HepG2 (cell line): ENCODE data around the gene NT5C3B. TPM values are rescaled to one million over a fixed set of nuclear protein-coding genes. Genes with fewer than 3 reads are reported as not detected.

Source experiments
- HINFP ChIP-seq: sonication (generic); formaldehyde crosslinking; IDR thresholded peaks from 2 replicates; pipeline ENCODE4 v1.4.0; 2020; ENCODE audit warnings: low read depth, mild to moderate bottlenecking, missing genetic modification reagents
- KIAA2018 ChIP-seq: sonication (generic); formaldehyde crosslinking; IDR thresholded peaks from 2 replicates; pipeline ENCODE4 v1.5.0; 2020; ENCODE audit warnings: mild to moderate bottlenecking, missing genetic modification reagents, borderline replicate concordance
- LBX2 ChIP-seq: sonication (generic); formaldehyde crosslinking; IDR thresholded peaks from 2 replicates; pipeline ENCODE4 v1.5.0; 2020; ENCODE audit warnings: missing genetic modification reagents, mild to moderate bottlenecking, borderline replicate concordance
- MBD4 ChIP-seq: IDR thresholded peaks from 2 replicates; pipeline ENCODE4 v1.6.1; 2012; ENCODE audit warnings: low read length, inconsistent platforms, borderline replicate concordance
- NFATC3 ChIP-seq: sonication (generic); formaldehyde crosslinking; IDR thresholded peaks from 2 replicates; pipeline ENCODE4 v1.5.1; 2020; ENCODE audit warnings: mild to moderate bottlenecking, missing genetic modification reagents
- REL ChIP-seq: sonication (generic); formaldehyde crosslinking; conservative IDR thresholded peaks from 2 replicates; pipeline ENCODE4 v1.8.0; 2022; ENCODE audit warnings: mild to moderate bottlenecking, missing genetic modification reagents, moderate library complexity
- SNAPC2 ChIP-seq: sonication (generic); formaldehyde crosslinking; IDR thresholded peaks from 2 replicates; pipeline ENCODE4 v1.8.1; 2022; ENCODE audit warnings: mild to moderate bottlenecking, missing genetic modification reagents
- THAP8 ChIP-seq: sonication (generic); formaldehyde crosslinking; IDR thresholded peaks from 2 replicates; pipeline ENCODE4 v1.5.1; 2020; ENCODE audit warnings: missing genetic modification reagents, mild to moderate bottlenecking, borderline replicate concordance
- TP53 ChIP-seq: sonication (generic); formaldehyde crosslinking; conservative IDR thresholded peaks from 2 replicates; pipeline ENCODE4 v1.4.0; 2020; ENCODE audit warnings: missing genetic modification reagents
- ZNF24 ChIP-seq: fragments of 450-650 bp; IDR thresholded peaks from 2 replicates; pipeline ENCODE4 v1.6.1; 2017; ENCODE audit warnings: antibody characterized with exemption, mild to moderate bottlenecking
- ZNF256 ChIP-seq: sonication (generic); formaldehyde crosslinking; conservative IDR thresholded peaks from 2 replicates; pipeline ENCODE4 v1.4.0; 2020; ENCODE audit warnings: missing genetic modification reagents
- ZNF33A ChIP-seq: sonication (generic); formaldehyde crosslinking; IDR thresholded peaks from 2 replicates; pipeline ENCODE4 v1.5.1; 2020; ENCODE audit warnings: missing genetic modification reagents, mild to moderate bottlenecking, moderate library complexity, borderline replicate concordance
- ZNF460 ChIP-seq: sonication (generic); formaldehyde crosslinking; IDR thresholded peaks from 2 replicates; pipeline ENCODE4 v1.5.1; 2020; ENCODE audit warnings: missing genetic modification reagents, mild to moderate bottlenecking, borderline replicate concordance
- ZNF703 ChIP-seq: sonication (generic); formaldehyde crosslinking; IDR thresholded peaks from 2 replicates; pipeline ENCODE4 v1.5.1; 2020; ENCODE audit warnings: missing genetic modification reagents, mild to moderate bottlenecking, moderate library complexity, borderline replicate concordance
- ZNF773 ChIP-seq: sonication (generic); formaldehyde crosslinking; IDR thresholded peaks from 2 replicates; pipeline ENCODE4 v1.4.0; 2020; ENCODE audit warnings: missing genetic modification reagents, borderline replicate concordance
- ZNF780A ChIP-seq: sonication (generic); formaldehyde crosslinking; IDR thresholded peaks from 2 replicates; pipeline ENCODE4 v1.8.0; 2022; ENCODE audit warnings: mild to moderate bottlenecking, missing genetic modification reagents, moderate library complexity
- polyA plus RNA-seq, 8 experiments: library from polyadenylated mRNA; depleted of rRNA in 3 of 8; stranded (reverse) in 7 of 8; unstranded in 1 of 8; fragments of >200 nt; fragmentation: Illumina TruSeq in 4 of 8; extraction: Trizol in 4 of 8; gene quantifications; 2 replicates each; pipeline versions ENCODE4 v1.2.1 to v1.2.3, GENCODE V29; 2011 to 2016; ENCODE audit warnings: low read depth in 4 of 8, missing spikeins in 1 of 8, mixed read lengths in 1 of 8; ENCODE audit not compliant: insufficient read depth in 1 of 8
- total RNA-seq, 5 experiments: library from RNA; depleted of rRNA; stranded (reverse); fragments of >200 nt; fragmentation: Illumina TruSeq; extraction: Trizol; gene quantifications; 2 replicates each; pipeline ENCODE4 v1.2.3, GENCODE V29; 2016; ENCODE audit warnings: low read depth in 1 of 5

The NT5C3B gene
- total and polyA plus RNA-seq, 2 of the 13 experiments (the other 11 are each of a cell fraction or from before 2014, with no cell fraction given) = 104 to 126 TPM

GRCh38 chr17:41864836-41865595 lies 29.0 kb upstream of the NT5C3B start, which contains the start of gene KLHL11 (continued):
- TF ChIP-seq NFATC3 = 0 out of 2 replicates have a peak, but pooled peaks have one; percentile 65
- no peak for TF ChIP-seq ZNF24
- peak; percentile 93; the same call in 1 of the 2 replicates for TF ChIP-seq THAP8 (CRISPR knock-in tag)
- peak; percentile 72; the same call in 1 of the 2 replicates for TF ChIP-seq LBX2 (CRISPR knock-in tag)
- no peak for TF ChIP-seq ZNF703
- no peak for TF ChIP-seq TP53 (CRISPR knock-in tag)
- TF ChIP-seq HINFP (CRISPR knock-in tag) = 0 out of 2 replicates have a peak, but pooled peaks have one; percentile 39
- TF ChIP-seq SNAPC2 (CRISPR knock-in tag) = 0 out of 2 replicates have a peak, but pooled peaks have one; percentile 71
- TF ChIP-seq REL (CRISPR knock-in tag) = no peak; the same call in 1 of the 2 replicates
- TF ChIP-seq ZNF773 (CRISPR knock-in tag) = 0 out of 2 replicates have a peak, but pooled peaks have one; percentile 35
- peak; percentile 33; the same call in 1 of the 2 replicates for TF ChIP-seq KIAA2018 (CRISPR knock-in tag)
- TF ChIP-seq MBD4 = no peak
- no peak for TF ChIP-seq ZNF33A (CRISPR knock-in tag)
- no peak for TF ChIP-seq ZNF780A
- no peak for TF ChIP-seq ZNF460 (CRISPR knock-in tag)
- peak; percentile 80; the same call in 1 of the 2 replicates for TF ChIP-seq ZNF256 (CRISPR knock-in tag)
